Measurements from ENCODE around the gene LMTK3.

DNA sequence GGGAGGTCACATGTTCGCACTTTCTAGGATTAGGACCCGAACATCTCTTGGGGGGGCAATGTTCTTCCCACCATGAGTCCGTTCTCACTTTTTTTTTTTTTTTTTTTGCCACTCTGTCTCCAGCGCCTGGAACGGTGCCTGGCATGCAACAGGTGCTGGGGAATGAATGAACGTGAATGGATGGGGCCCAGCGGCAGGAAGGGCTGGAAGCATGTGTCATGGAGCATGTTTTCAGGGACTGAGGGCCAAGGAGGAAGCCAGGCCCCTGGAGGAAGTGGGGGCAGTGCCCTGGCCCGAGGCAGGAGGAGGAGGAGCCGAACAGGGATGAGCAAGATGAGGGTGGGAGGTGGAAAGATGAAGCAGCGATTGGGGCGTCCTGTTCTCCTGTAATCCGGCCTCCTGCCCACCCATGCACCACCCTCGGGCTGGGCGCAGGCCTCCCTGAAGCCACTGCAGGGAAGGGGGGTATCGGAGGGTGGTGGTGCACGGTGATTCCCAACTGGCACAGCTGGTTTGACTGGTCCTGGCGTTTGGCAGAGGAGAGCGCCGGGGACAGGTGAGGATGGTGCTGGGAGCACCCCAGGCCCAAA lies 31.6 kb upstream of the LMTK3 start:
- TF ChIP-seq POLR2A (IDR thresholded peaks at IDR 0.05; ENCODE audit: low read depth, low read length) (no peak), RFX5 (IDR thresholded peaks at IDR 0.05; ENCODE audit: low read depth, low read length) (no peak), FOS (IDR thresholded peaks at IDR 0.05; ENCODE audit: low read depth, low read length) (no peak), MAZ (IDR thresholded peaks at IDR 0.05; ENCODE audit: borderline replicate concordance, low read depth, low read length) (no peak), RAD21 (IDR thresholded peaks at IDR 0.05; ENCODE audit: low read length) (no peak), MXI1 (IDR thresholded peaks at IDR 0.05; ENCODE audit: borderline replicate concordance, low read depth, low read length) (no peak), CHD1 (IDR thresholded peaks at IDR 0.05; ENCODE audit: low read depth, low read length) (no peak)
- TF ChIP-seq, protein P1, sequence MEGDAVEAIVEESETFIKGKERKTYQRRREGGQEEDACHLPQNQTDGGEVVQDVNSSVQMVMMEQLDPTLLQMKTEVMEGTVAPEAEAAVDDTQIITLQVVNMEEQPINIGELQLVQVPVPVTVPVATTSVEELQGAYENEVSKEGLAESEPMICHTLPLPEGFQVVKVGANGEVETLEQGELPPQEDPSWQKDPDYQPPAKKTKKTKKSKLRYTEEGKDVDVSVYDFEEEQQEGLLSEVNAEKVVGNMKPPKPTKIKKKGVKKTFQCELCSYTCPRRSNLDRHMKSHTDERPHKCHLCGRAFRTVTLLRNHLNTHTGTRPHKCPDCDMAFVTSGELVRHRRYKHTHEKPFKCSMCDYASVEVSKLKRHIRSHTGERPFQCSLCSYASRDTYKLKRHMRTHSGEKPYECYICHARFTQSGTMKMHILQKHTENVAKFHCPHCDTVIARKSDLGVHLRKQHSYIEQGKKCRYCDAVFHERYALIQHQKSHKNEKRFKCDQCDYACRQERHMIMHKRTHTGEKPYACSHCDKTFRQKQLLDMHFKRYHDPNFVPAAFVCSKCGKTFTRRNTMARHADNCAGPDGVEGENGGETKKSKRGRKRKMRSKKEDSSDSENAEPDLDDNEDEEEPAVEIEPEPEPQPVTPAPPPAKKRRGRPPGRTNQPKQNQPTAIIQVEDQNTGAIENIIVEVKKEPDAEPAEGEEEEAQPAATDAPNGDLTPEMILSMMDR (conservative IDR thresholded peaks at IDR 0.05; ENCODE audit: low read depth, low read length): no peak
- TF ChIP-seq, protein P2, sequence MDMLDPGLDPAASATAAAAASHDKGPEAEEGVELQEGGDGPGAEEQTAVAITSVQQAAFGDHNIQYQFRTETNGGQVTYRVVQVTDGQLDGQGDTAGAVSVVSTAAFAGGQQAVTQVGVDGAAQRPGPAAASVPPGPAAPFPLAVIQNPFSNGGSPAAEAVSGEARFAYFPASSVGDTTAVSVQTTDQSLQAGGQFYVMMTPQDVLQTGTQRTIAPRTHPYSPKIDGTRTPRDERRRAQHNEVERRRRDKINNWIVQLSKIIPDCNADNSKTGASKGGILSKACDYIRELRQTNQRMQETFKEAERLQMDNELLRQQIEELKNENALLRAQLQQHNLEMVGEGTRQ (IDR thresholded peaks at IDR 0.05; ENCODE audit: low read depth, low read length): no peak

All from IMR-90 (cell line).